Measurements from ENCODE around the gene LHB.
"Not testable (repeated sequence)": the region's sequence is repeated elsewhere in the genome, so short reads cannot be mapped to it uniquely, and the experiment has no call there.

LHB gene

GRCh38 chr19:49017041-49017665, at the start of gene LHB:
TSS of gene LHB (minus strand) at chr19:49017091. CDS start at chr19:49017081, 10 bp downstream.
- no peak for DNase-seq

GRCh38 chr19:49065905-49066512, 49.1 kb upstream of the LHB start:
- DNase-seq: no peak

GRCh38 chr19:49064768-49065611, 48.1 kb upstream of the LHB start, which contains the start of gene NTF4:
TSS of gene NTF4 (minus strand) at chr19:49064818. CDS start at chr19:49061997, 2,821 bp downstream.
- no peak for DNase-seq

GRCh38 chr19:49064029-49064629, 47.2 kb upstream of the LHB start:
- DNase-seq: no peak

GRCh38 chr19:49061445-49061844, 44.6 kb upstream of the LHB start:
- DNase-seq: no peak

GRCh38 chr19:49061000-49061399, 44.1 kb upstream of the LHB start:
- DNase-seq: no peak

- DNase-seq: no peak
Measured at GRCh38 chr19:49059053-49059452, 42.2 kb upstream of the LHB start.

GRCh38 chr19:49058562-49058961, 41.7 kb upstream of the LHB start:
- no peak for DNase-seq

GRCh38 chr19:49057636-49058234, 40.8 kb upstream of the LHB start, which contains the start of gene CGB7:
TSS of gene CGB7 (minus strand) at chr19:49057749. CDS start at chr19:49055375, 2,374 bp downstream.
- no peak for DNase-seq

- not testable (repeated sequence) for DNase-seq
Measured at GRCh38 chr19:49056902-49057596, 40.2 kb upstream of the LHB start.

- no peak for DNase-seq
Measured at GRCh38 chr19:49056101-49056901, 39.4 kb upstream of the LHB start.

GRCh38 chr19:49050376-49051033, 33.6 kb upstream of the LHB start:
- DNase-seq: not testable (repeated sequence)

- DNase-seq: not testable (repeated sequence)
Measured at GRCh38 chr19:49049834-49050233, 32.9 kb upstream of the LHB start.

GRCh38 chr19:49049011-49049410, 32.1 kb upstream of the LHB start, which contains the start of gene CGB8:
TSS of gene CGB8 (minus strand) at chr19:49049111. CDS start at chr19:49048739, 372 bp downstream.
- DNase-seq: not testable (repeated sequence)

- DNase-seq: not testable (repeated sequence)
Measured at GRCh38 chr19:49043548-49043947, 26.7 kb upstream of the LHB start, which contains the start of gene CGB5. TSS of gene CGB5 (plus strand) at chr19:49043848. CDS start at chr19:49044210, 362 bp downstream.

- not testable (repeated sequence) for DNase-seq
Measured at GRCh38 chr19:49042666-49043065, 25.8 kb upstream of the LHB start.

GRCh38 chr19:49042177-49042576, 25.3 kb upstream of the LHB start:
- DNase-seq: no peak

- DNase-seq: not testable (repeated sequence)
Measured at GRCh38 chr19:49039736-49040135, 22.8 kb upstream of the LHB start.

- DNase-seq: not testable (repeated sequence)
Measured at GRCh38 chr19:49038557-49039276, 21.8 kb upstream of the LHB start.

- DNase-seq: not testable (repeated sequence)
Measured at GRCh38 chr19:49038111-49038510, 21.2 kb upstream of the LHB start.

All from NCI-H1105 (cell line).